Measurements from ENCODE around the gene SYT2. TPM values are rescaled to one million over a fixed set of nuclear protein-coding genes. Genes with fewer than 3 reads are reported as not detected.

SYT2 gene
- total RNA-seq, 1 donor from 2014 or later = 3.1 TPM

DNA sequence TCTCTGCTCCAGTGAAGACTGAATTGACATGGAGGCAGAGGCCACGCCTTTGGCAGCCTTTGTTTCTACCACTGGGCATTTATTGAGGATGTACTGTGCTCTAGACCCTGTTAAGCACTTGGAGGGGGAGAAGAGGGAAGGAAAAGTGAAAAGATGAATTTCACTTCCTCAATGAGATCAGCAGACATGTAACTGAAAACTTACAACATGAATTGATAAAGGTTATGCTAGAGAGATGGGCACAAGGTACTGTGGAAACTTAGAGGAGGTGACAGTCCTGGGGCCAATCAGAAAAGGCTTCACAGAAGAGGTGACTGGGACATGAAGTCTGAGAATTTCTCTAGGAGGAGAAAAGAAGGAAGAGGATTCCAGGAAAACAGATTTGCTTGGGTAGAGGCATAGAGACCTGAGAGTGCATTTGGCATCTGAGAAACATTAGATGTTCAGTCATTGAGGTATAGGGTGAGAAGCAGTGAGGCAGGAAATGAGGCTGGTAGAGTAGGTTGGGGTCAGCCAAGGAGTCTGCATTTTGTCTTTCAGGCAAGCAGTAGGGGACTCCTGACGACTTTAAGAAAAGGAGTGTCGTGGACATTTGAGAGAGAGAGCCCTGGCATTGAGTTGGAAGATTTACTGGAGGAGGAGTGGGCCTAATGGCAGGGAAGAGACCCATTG is 113.0 kb downstream of the SYT2 start:
- Mint-ChIP-seq H3K4me1 (peaks cover 3% of the 10 kb centered on the region), H3K27me3 (ENCODE audit: low read depth) (no peaks in the 10 kb centered on the region)

DNA sequence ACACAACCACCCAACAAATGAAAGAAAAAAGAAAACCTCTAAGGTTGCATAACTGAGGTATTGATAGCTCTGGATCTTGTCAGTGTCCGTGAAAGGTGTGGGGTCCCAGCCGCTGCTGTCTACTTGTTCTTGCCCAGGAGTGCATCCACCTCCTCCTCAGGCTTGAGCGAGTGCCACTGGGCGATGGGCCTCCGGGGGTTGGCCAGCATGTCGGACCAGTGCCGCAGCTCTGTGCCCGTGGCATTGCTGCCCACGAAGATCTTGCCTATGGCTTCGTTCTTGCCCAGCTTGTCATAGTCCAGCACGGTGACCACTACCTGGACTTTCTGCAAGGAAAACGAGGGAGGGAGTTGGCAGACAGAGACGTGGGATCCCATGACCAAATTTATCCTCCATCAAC is 113.6 kb downstream of the SYT2 start:
- peaks cover 3% of the 10 kb centered on the region for H3K4me1 Mint-ChIP-seq
- H3K27ac Mint-ChIP-seq = no peak overlapping the region
- no peak overlapping the region for H3K4me3 Mint-ChIP-seq
- no peaks in the 10 kb centered on the region for H3K27me3 Mint-ChIP-seq (ENCODE audit: low read depth)
- no peaks in the 10 kb centered on the region for H3K9me3 Mint-ChIP-seq
- peaks cover 2% of the 10 kb centered on the region for H3K36me3 Mint-ChIP-seq
- DNase-seq (ENCODE audit: low spot score in 2 of 2, unreplicated experiment in 2 of 2) = no peak
- TF ChIP-seq, protein P1, sequence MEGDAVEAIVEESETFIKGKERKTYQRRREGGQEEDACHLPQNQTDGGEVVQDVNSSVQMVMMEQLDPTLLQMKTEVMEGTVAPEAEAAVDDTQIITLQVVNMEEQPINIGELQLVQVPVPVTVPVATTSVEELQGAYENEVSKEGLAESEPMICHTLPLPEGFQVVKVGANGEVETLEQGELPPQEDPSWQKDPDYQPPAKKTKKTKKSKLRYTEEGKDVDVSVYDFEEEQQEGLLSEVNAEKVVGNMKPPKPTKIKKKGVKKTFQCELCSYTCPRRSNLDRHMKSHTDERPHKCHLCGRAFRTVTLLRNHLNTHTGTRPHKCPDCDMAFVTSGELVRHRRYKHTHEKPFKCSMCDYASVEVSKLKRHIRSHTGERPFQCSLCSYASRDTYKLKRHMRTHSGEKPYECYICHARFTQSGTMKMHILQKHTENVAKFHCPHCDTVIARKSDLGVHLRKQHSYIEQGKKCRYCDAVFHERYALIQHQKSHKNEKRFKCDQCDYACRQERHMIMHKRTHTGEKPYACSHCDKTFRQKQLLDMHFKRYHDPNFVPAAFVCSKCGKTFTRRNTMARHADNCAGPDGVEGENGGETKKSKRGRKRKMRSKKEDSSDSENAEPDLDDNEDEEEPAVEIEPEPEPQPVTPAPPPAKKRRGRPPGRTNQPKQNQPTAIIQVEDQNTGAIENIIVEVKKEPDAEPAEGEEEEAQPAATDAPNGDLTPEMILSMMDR (IDR thresholded peaks at IDR 0.05; ENCODE audit: unreplicated experiment) = no peak

More for the DNA sequence above, 113.0 kb downstream of the SYT2 start:
- TF ChIP-seq, protein P1 (IDR thresholded peaks at IDR 0.05; ENCODE audit: unreplicated experiment) = no peak
- H3K27ac Mint-ChIP-seq = no peak overlapping the region
- no peak for DNase-seq (ENCODE audit: low spot score in 2 of 2, unreplicated experiment in 2 of 2)
- H3K4me3 Mint-ChIP-seq = no peak overlapping the region
- H3K36me3 Mint-ChIP-seq = peaks cover 2% of the 10 kb centered on the region
- no peaks in the 10 kb centered on the region for H3K9me3 Mint-ChIP-seq

DNA sequence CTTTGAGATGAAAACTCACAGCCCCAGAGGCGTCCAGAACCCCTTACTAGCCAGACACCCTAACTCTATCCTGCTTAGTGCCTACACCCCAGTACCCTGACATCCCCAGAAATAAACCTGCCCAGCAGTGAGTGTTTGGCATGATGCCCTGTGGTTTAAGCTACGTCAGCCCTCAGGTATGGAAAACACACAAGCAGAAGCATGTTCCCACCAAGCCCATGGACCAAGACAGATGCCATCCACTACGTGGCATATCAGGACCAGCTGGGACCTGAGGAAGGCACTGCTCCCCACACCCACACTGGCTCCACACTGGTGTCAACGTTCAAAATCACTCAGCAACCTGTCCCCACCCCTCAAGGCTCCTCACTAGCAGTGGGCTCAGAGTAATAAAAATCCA is 116.4 kb downstream of the SYT2 start:
- Mint-ChIP-seq H3K36me3 (peaks cover 2% of the 10 kb centered on the region), H3K4me3 (no peak overlapping the region), H3K27me3 (ENCODE audit: low read depth) (no peaks in the 10 kb centered on the region), H3K4me1 (peaks cover 16% of the 10 kb centered on the region), H3K9me3 (no peaks in the 10 kb centered on the region), H3K27ac (no peak overlapping the region)
- DNase-seq (ENCODE audit: low spot score in 2 of 2, unreplicated experiment in 2 of 2) = no peak
- TF ChIP-seq, protein P1 (IDR thresholded peaks at IDR 0.05; ENCODE audit: unreplicated experiment) = no peak

DNA sequence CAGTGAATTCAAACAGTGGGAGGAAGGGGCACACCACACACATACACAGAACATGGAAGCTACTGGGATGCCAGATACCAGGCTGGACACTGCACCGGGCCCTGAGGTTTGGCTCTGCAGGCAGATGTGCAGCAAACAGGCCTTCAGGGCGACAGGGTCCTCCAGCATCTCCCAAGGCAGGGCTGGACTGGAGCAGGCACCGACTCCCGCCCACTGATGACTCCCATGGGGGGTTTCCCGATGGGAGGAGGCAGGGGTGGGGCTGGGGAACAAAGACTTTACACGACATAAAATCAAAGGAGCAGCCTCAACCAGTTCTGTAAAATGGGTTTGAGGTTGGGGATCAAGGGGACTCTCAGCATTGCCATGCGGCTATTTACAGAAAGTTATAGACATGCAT is 118.1 kb downstream of the SYT2 start:
- Mint-ChIP-seq H3K36me3 (no peaks in the 10 kb centered on the region), H3K27me3 (ENCODE audit: low read depth) (no peaks in the 10 kb centered on the region), H3K4me1 (peaks cover 25% of the 10 kb centered on the region), H3K9me3 (no peaks in the 10 kb centered on the region), H3K27ac (no peak overlapping the region), H3K4me3 (no peak overlapping the region)
- no peak for DNase-seq (ENCODE audit: low spot score in 2 of 2, unreplicated experiment in 2 of 2)
- TF ChIP-seq, protein P1 (IDR thresholded peaks at IDR 0.05; ENCODE audit: unreplicated experiment) = no peak

DNA sequence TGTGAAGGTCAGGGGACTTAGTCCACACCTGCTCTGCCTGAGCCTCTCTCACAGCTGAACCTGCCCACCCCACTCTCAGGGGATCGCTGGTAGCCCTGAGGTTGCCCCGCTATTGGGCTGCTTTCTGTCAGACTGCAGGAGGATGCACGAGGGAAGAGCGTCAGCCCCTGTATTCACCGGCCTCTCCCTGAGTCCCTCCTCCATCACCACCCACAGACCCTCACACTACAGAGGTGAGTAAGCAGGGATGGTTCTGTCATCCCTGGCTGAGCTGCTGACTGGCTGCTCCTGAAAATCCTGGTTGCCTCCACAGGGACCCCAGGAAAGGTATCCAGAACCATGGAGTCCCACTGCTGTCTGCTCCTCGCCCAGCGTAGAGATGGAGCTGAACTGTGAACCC is 118.7 kb downstream of the SYT2 start:
- TF ChIP-seq, protein P1 (IDR thresholded peaks at IDR 0.05; ENCODE audit: unreplicated experiment) = no peak
- peaks cover 31% of the 10 kb centered on the region for H3K4me1 Mint-ChIP-seq
- H3K27ac Mint-ChIP-seq = no peak overlapping the region
- H3K36me3 Mint-ChIP-seq = no peaks in the 10 kb centered on the region
- H3K4me3 Mint-ChIP-seq = no peak overlapping the region
- no peak for DNase-seq (ENCODE audit: low spot score in 2 of 2, unreplicated experiment in 2 of 2)
- no peaks in the 10 kb centered on the region for H3K27me3 Mint-ChIP-seq (ENCODE audit: low read depth)
- no peaks in the 10 kb centered on the region for H3K9me3 Mint-ChIP-seq
